HFFc6 (cell line): ENCODE data around the gene KATNIP. TPM values are rescaled to one million over a fixed set of nuclear protein-coding genes. Genes with fewer than 3 reads are reported as not detected.

Experiments used
- DNase-seq: peaks from one replicate; pipeline ENCODE4 v3.0.0-alpha.2; 2018
- H3K27ac Mint-ChIP-seq: 2 replicates; pipeline ENCODE4 v1.8.0; 2020; ENCODE audit warnings: mild to moderate bottlenecking, mixed read lengths
- H3K27me3 Mint-ChIP-seq: 2 replicates; pipeline ENCODE4 v1.8.0; 2021; ENCODE audit warnings: mild to moderate bottlenecking, moderate library complexity, mixed read lengths; ENCODE audit not compliant: insufficient read depth
- H3K36me3 Mint-ChIP-seq: 2 replicates; pipeline ENCODE4 v1.8.0; 2021; ENCODE audit warnings: low read depth, mixed read lengths
- H3K4me1 Mint-ChIP-seq: 2 replicates; pipeline ENCODE4 v1.8.0; 2020; ENCODE audit warnings: low read depth, mixed read lengths
- H3K4me3 Mint-ChIP-seq: 2 replicates; pipeline ENCODE4 v1.8.0; 2020; ENCODE audit warnings: mild to moderate bottlenecking, moderate library complexity, mixed read lengths
- H3K9me3 Mint-ChIP-seq: 2 replicates; pipeline ENCODE4 v1.8.0; 2020; ENCODE audit warnings: mild to moderate bottlenecking, mixed read lengths
- total RNA-seq, 6 experiments: library from RNA; stranded (reverse); fragmentation: NEBNext Ultra II Directional; extraction: Animal tissue kit (Norgen Biotek cat#: 25700); gene quantifications; 2 replicates in 1 of 6; 3 replicates in 5 of 6; pipeline ENCODE4 v1.2.3, GENCODE V29; 2021
- TF ChIP-seq, protein P1 (sequence below): fragments of 200-600 bp; sonication (generic); IDR thresholded peaks from 2 replicates; pipeline ENCODE4 v1.5.0; 2021; ENCODE audit warnings: antibody characterized with exemption, mild to moderate bottlenecking

Gene KATNIP
- total RNA-seq, 6 experiments from 2014 or later = 18.6 to 24.1 (median 19.9) TPM

DNA sequence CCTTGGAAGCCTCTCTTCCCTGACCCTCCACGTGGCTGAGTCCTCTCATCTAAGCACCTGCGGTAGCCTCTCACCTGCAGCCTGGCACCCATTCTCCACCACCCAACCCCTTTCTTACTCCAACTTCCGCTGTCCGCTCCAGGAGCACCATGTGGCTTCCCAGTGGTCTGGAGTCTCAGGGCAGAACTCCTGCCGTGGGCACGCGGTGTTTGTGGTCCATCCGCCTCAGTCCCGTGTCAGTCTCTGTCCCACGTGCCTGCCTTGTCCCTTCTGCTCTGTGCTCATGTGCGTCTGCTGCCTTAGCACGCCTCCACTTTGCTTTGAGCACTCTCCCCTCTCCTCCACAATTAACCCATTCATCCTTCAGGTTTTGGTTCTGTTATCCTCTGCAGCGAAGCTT is 49.7 kb downstream of the KATNIP start:
- TF ChIP-seq, protein P1, sequence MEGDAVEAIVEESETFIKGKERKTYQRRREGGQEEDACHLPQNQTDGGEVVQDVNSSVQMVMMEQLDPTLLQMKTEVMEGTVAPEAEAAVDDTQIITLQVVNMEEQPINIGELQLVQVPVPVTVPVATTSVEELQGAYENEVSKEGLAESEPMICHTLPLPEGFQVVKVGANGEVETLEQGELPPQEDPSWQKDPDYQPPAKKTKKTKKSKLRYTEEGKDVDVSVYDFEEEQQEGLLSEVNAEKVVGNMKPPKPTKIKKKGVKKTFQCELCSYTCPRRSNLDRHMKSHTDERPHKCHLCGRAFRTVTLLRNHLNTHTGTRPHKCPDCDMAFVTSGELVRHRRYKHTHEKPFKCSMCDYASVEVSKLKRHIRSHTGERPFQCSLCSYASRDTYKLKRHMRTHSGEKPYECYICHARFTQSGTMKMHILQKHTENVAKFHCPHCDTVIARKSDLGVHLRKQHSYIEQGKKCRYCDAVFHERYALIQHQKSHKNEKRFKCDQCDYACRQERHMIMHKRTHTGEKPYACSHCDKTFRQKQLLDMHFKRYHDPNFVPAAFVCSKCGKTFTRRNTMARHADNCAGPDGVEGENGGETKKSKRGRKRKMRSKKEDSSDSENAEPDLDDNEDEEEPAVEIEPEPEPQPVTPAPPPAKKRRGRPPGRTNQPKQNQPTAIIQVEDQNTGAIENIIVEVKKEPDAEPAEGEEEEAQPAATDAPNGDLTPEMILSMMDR = no peak
- H3K4me3 Mint-ChIP-seq = no peak overlapping the region
- peaks cover 12% of the 10 kb centered on the region; the same call in 1 of the 2 replicates for H3K4me1 Mint-ChIP-seq
- H3K9me3 Mint-ChIP-seq = no peaks in the 10 kb centered on the region
- H3K27ac Mint-ChIP-seq = no peak overlapping the region
- H3K36me3 Mint-ChIP-seq = no peaks in the 10 kb centered on the region
- peaks cover 1% of the 10 kb centered on the region for H3K27me3 Mint-ChIP-seq
- no peak for DNase-seq

Other genes with a start within 250 kb of the KATNIP start
- 10 to 100 TPM; 20.0 to 27.0 (median 23.2) TPM for gene IL4R, start 236.2 kb upstream of the KATNIP start, total RNA-seq
- 1 to 10 TPM in 5 of 6 experiments, under 1 TPM in 1; 0.96 to 1.8 (median 1.2) TPM for gene IL21R, start 148.0 kb upstream of the KATNIP start, total RNA-seq
- 10 to 100 TPM; 66.6 to 86.1 (median 80.3) TPM for gene GTF3C1, start 231 bp upstream of the KATNIP start, total RNA-seq